Measurements from ENCODE around the gene OLIG2.

OLIG2 gene

GRCh38 chr21:33020558-33021100, 5.1 kb upstream of the OLIG2 start:
- no peak for DNase-seq

GRCh38 chr21:33021150-33021549, 4.6 kb upstream of the OLIG2 start:
- no peak for DNase-seq

GRCh38 chr21:33021667-33022066, 4.1 kb upstream of the OLIG2 start:
- no peak for DNase-seq

GRCh38 chr21:33022489-33022827, 3.3 kb upstream of the OLIG2 start:
- no peak for DNase-seq

- peak in 2 of 3 donors; percentile 37 to 49 for DNase-seq
Measured at GRCh38 chr21:33022828-33023573, 2.7 kb upstream of the OLIG2 start.

- peak in 1 of 3 donors; percentile 38 for DNase-seq
Measured at GRCh38 chr21:33023574-33024200, 2.0 kb upstream of the OLIG2 start.

GRCh38 chr21:33024201-33025103, 1.3 kb upstream of the OLIG2 start:
- DNase-seq: peak; percentile 50 to 57 (median 54)

GRCh38 chr21:33025106-33025488, 638 bp upstream of the OLIG2 start:
- DNase-seq: no peak

GRCh38 chr21:33026443-33026858, 716 bp downstream of the OLIG2 start:
- DNase-seq: no peak

GRCh38 chr21:33026878-33027400, 1.2 kb downstream of the OLIG2 start:
- no peak for DNase-seq

GRCh38 chr21:33027401-33028286, 1.9 kb downstream of the OLIG2 start:
- DNase-seq: no peak

GRCh38 chr21:33028287-33028670, 2.5 kb downstream of the OLIG2 start:
- no peak for DNase-seq

GRCh38 chr21:33028773-33029384, 3.1 kb downstream of the OLIG2 start:
- DNase-seq: peak in 2 of 3 donors; percentile 41 to 59

GRCh38 chr21:33029385-33029921, 3.7 kb downstream of the OLIG2 start:
- no peak for DNase-seq

GRCh38 chr21:33029975-33030461, 4.3 kb downstream of the OLIG2 start:
- no peak for DNase-seq

- DNase-seq: no peak
Measured at GRCh38 chr21:33030633-33031032, 4.9 kb downstream of the OLIG2 start.

- no peak for DNase-seq
Measured at GRCh38 chr21:33031152-33031911, 5.6 kb downstream of the OLIG2 start.

GRCh38 chr21:33032434-33033047, 6.8 kb downstream of the OLIG2 start:
- no peak for DNase-seq

GRCh38 chr21:33033094-33033951, 7.6 kb downstream of the OLIG2 start:
- no peak for DNase-seq

Data from suppressor macrophage treated with lipopolysaccharide for 1 hour (primary cell).